GM12878 (cell line): ENCODE measurements around the gene GCSAM.

Experiments
- JUNB ChIP-seq: IDR thresholded peaks from 2 replicates; pipeline ENCODE4 v1.6.1; 2016; ENCODE audit warnings: antibody characterized with exemption, mild to moderate bottlenecking
- SRF ChIP-seq, 2 experiments: IDR thresholded peaks; 2 replicates each; pipeline ENCODE4 v1.6.1; 2011; ENCODE audit warnings: low read depth in 2 of 2, low read length in 2 of 2, mild to moderate bottlenecking in 1 of 2, moderate library complexity in 1 of 2

- TF ChIP-seq SRF (IDR thresholded peaks at IDR 0.05; ENCODE audit: low read depth in 2 of 2, low read length in 2 of 2) (no peak), JUNB (no peak)
Observed at GRCh38 chr3:112116748-112117186, 16.3 kb downstream of the GCSAM start.
